Ishikawa (cell line): Measurements from ENCODE around the gene ZNF667.

Experiments
- CEBPB ChIP-seq: IDR thresholded peaks from 2 replicates; pipeline ENCODE4 v1.6.1; 2012
- CREB1 ChIP-seq: IDR thresholded peaks from 2 replicates; pipeline ENCODE4 v1.6.1; 2012; ENCODE audit warnings: low read depth
- EGR1 ChIP-seq: IDR thresholded peaks from 2 replicates; pipeline ENCODE4 v1.6.1; 2012
- EP300 ChIP-seq: IDR thresholded peaks from 2 replicates; pipeline ENCODE4 v1.6.1; 2012; ENCODE audit warnings: borderline replicate concordance
- FOXM1 ChIP-seq: IDR thresholded peaks from 2 replicates; pipeline ENCODE4 v1.6.1; 2012; ENCODE audit warnings: low read depth, borderline replicate concordance
- MAX ChIP-seq: IDR thresholded peaks from 2 replicates; pipeline ENCODE4 v1.6.1; 2012
- NFIC ChIP-seq: IDR thresholded peaks from 2 replicates; pipeline ENCODE4 v1.6.1; 2012
- RAD21 ChIP-seq: IDR thresholded peaks from 2 replicates; pipeline ENCODE4 v1.6.1; 2012; ENCODE audit warnings: low read depth
- TAF1 ChIP-seq: IDR thresholded peaks from 2 replicates; pipeline ENCODE4 v1.6.1; 2012; ENCODE audit warnings: low read depth, mild to moderate bottlenecking
- TCF12 ChIP-seq: IDR thresholded peaks from 2 replicates; pipeline ENCODE4 v1.6.1; 2012; ENCODE audit warnings: low read depth
- TEAD4 ChIP-seq: IDR thresholded peaks from 2 replicates; pipeline ENCODE4 v1.6.1; 2012
- USF1 ChIP-seq: IDR thresholded peaks from 2 replicates; pipeline ENCODE4 v1.6.1; 2012
- YY1 ChIP-seq: IDR thresholded peaks from 2 replicates; pipeline ENCODE4 v1.6.1; 2012; ENCODE audit warnings: low read depth
- ZBTB7A ChIP-seq: IDR thresholded peaks from 2 replicates; pipeline ENCODE4 v1.6.1; 2012; ENCODE audit warnings: low read depth
- TF ChIP-seq, protein P1 (sequence below): IDR thresholded peaks from 2 replicates; pipeline ENCODE4 v1.6.1; 2012; ENCODE audit warnings: low read depth, mild to moderate bottlenecking

ZNF667 gene

GRCh38 chr19:56476651-56477428 lies at the start of gene ZNF667:
Gene ZNF667 (minus strand): TSS chr19:56477345. CDS start chr19:56462370, 14,975 bp downstream.
- TF ChIP-seq USF1: no peak
- no peak for TF ChIP-seq EP300
- no peak for TF ChIP-seq CEBPB
- no peak for TF ChIP-seq TEAD4
- no peak for TF ChIP-seq MAX
- no peak for TF ChIP-seq FOXM1
- TF ChIP-seq YY1: no peak
- no peak for TF ChIP-seq ZBTB7A
- TF ChIP-seq, protein P1, sequence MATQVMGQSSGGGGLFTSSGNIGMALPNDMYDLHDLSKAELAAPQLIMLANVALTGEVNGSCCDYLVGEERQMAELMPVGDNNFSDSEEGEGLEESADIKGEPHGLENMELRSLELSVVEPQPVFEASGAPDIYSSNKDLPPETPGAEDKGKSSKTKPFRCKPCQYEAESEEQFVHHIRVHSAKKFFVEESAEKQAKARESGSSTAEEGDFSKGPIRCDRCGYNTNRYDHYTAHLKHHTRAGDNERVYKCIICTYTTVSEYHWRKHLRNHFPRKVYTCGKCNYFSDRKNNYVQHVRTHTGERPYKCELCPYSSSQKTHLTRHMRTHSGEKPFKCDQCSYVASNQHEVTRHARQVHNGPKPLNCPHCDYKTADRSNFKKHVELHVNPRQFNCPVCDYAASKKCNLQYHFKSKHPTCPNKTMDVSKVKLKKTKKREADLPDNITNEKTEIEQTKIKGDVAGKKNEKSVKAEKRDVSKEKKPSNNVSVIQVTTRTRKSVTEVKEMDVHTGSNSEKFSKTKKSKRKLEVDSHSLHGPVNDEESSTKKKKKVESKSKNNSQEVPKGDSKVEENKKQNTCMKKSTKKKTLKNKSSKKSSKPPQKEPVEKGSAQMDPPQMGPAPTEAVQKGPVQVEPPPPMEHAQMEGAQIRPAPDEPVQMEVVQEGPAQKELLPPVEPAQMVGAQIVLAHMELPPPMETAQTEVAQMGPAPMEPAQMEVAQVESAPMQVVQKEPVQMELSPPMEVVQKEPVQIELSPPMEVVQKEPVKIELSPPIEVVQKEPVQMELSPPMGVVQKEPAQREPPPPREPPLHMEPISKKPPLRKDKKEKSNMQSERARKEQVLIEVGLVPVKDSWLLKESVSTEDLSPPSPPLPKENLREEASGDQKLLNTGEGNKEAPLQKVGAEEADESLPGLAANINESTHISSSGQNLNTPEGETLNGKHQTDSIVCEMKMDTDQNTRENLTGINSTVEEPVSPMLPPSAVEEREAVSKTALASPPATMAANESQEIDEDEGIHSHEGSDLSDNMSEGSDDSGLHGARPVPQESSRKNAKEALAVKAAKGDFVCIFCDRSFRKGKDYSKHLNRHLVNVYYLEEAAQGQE: no peak
- no peak for TF ChIP-seq EGR1
- TF ChIP-seq RAD21: no peak
- no peak for TF ChIP-seq TAF1
- TF ChIP-seq TCF12: no peak
- no peak for TF ChIP-seq NFIC
- no peak for TF ChIP-seq CREB1

DNA sequence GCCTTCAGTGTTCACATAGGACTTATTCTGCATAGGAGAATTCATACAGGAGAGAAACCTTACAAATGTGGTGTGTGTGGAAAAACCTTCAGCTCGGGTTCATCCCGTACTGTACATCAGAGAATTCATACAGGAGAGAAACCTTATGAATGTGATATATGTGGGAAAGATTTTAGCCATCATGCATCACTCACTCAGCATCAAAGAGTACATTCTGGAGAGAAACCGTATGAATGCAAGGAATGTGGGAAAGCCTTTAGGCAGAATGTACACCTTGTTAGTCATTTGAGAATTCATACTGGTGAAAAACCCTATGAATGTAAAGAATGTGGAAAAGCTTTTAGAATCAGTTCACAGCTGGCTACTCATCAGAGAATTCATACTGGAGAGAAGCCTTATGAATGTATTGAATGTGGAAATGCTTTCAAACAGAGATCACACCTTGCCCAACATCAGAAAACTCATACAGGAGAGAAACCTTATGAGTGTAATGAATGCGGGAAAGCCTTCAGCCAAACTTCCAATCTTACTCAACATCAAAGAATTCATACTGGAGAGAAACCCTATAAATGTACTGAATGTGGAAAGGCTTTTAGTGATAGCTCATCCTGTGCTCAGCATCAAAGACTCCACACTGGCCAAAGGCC lies 48.2 kb upstream of the ZNF667 start:
- TF ChIP-seq YY1 (no peak), ZBTB7A (no peak)

DNA sequence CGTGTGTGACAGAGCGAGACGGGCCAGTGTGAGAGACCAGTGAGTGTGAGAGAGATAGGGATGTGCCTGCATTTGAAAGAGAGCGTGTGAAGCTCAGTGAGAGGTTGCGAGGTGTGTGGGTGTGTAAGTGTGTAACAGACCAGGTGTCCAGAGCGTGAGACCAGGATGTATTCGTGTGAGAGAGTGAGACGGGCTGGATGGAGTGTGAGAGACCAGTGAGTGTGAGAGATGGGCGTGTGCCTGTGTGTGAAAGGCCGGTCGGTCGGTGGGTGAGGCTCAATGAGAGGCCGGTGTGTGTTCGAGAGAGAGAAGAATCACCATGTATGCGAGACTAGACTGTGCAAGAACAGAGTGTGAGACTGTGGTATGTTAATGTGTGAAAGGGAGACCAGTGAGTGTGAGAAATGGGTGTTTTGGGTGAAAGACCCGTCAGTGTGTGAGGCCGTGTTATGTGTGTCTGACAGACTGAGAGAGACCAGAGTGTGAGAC lies 31.2 kb upstream of the ZNF667 start:
- TF ChIP-seq YY1: no peak
- TF ChIP-seq USF1: no peak
- TF ChIP-seq, protein P1: no peak
- no peak for TF ChIP-seq TEAD4
- TF ChIP-seq FOXM1: no peak
- no peak for TF ChIP-seq NFIC
- TF ChIP-seq MAX: no peak
- no peak for TF ChIP-seq TCF12

GRCh38 chr19:56507446-56508289 lies 30.5 kb upstream of the ZNF667 start, which contains the start of gene ZNF471:
Gene ZNF471 (plus strand): TSS chr19:56507855. CDS start chr19:56511572, 3,717 bp downstream.
- TF ChIP-seq CEBPB (no peak), USF1 (no peak), EGR1 (no peak), TEAD4 (no peak), TAF1 (no peak), MAX (peak; percentile 92), TCF12 (peak; percentile 17; the same call in 1 of the 2 replicates)

DNA sequence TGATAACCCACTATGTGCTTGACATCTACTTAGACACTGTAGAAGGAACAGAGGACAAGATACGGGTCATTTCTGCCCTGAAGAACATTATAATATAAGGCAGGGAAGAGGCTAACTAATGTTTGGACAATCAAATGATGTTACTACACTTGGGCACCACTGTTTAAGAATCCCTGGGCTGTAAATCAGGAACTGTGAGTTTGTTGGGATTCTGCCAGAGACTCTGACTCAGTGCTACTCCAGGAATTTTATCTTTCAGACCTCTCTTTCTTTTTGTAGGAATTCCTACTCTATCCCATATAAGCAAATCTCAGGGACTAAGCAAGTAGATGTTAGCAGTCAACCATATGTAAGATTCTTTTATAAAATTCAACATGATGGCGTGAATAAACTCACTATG lies 27.4 kb upstream of the ZNF667 start:
- TF ChIP-seq TCF12: no peak
- TF ChIP-seq EP300: no peak
- no peak for TF ChIP-seq ZBTB7A
- no peak for TF ChIP-seq NFIC
- no peak for TF ChIP-seq TAF1
- TF ChIP-seq TEAD4: no peak
